Caco-2 (cell line): ENCODE measurements around the gene PAK6. TPM values are rescaled to one million over a fixed set of nuclear protein-coding genes. Genes with fewer than 3 reads are reported as not detected.

Source experiments
- BruUV-seq: library from RNA; stranded (reverse); fragments of 400-500 nt; replicated peaks from 2 replicates; lab custom pipeline; 2021; lab: Mats Ljungman, UMichigan
- CTCF ChIA-PET: fragments of 300-600 bp; sonication (Branson Sonifier 250); formaldehyde crosslinking; loops from one replicate; lab custom pipeline; 2022; ENCODE audit warnings: antibody characterized with exemption; lab: Charles Lee
- POLR2A ChIA-PET: fragments of 300-600 bp; sonication (Branson Sonifier 250); formaldehyde crosslinking; loops from one replicate; lab custom pipeline; 2022; ENCODE audit warnings: antibody characterized with exemption; lab: Charles Lee
- DNase-seq, 2 experiments: peaks; one replicate each; pipeline versions ENCODE4 v3.0.0 to v3.0.0-alpha.2; 2020 to 2022
- H3K27me3 ChIP-seq: replicated peaks from 2 replicates; pipeline ENCODE4 v1.6.0; 2011; ENCODE audit warnings: low read length; ENCODE audit not compliant: control insufficient read depth, insufficient read depth
- H3K36me3 ChIP-seq: 2 replicates; pipeline ENCODE4 v1.5.1; 2011; ENCODE audit warnings: low read length; ENCODE audit not compliant: control insufficient read depth, insufficient read depth
- H3K4me1 ChIP-seq: fragments of 250-450 bp; sonication (Bioruptor Pico); 2 replicates; pipeline ENCODE4 v1.5.1; 2020; ENCODE audit warnings: mild to moderate bottlenecking
- H3K4me3 ChIP-seq: 2 replicates; pipeline ENCODE4 v1.5.1; 2011; ENCODE audit warnings: low read depth, mild to moderate bottlenecking, control low read depth, low read length
- H3K9me3 ChIP-seq: fragments of 250-450 bp; sonication (Bioruptor Pico); 2 replicates; pipeline ENCODE4 v1.5.1; 2020; ENCODE audit warnings: mild to moderate bottlenecking, moderate library complexity
- H3K27ac Mint-ChIP-seq: one replicate; pipeline ENCODE4 v1.8.0; 2022; ENCODE audit warnings: mixed read lengths; ENCODE audit not compliant: unreplicated experiment
- H3K27me3 Mint-ChIP-seq: one replicate; pipeline ENCODE4 v1.8.0; 2022; ENCODE audit warnings: mixed read lengths; ENCODE audit not compliant: insufficient read depth, unreplicated experiment
- H3K36me3 Mint-ChIP-seq: one replicate; pipeline ENCODE4 v1.8.0; 2022; ENCODE audit warnings: mild to moderate bottlenecking, mixed read lengths; ENCODE audit not compliant: insufficient read depth, unreplicated experiment
- H3K4me1 Mint-ChIP-seq: one replicate; pipeline ENCODE4 v1.8.0; 2022; ENCODE audit warnings: low read depth, mixed read lengths; ENCODE audit not compliant: unreplicated experiment
- H3K4me3 Mint-ChIP-seq: one replicate; pipeline ENCODE4 v1.8.0; 2022; ENCODE audit warnings: mild to moderate bottlenecking, moderate library complexity, mixed read lengths; ENCODE audit not compliant: unreplicated experiment
- H3K9me3 Mint-ChIP-seq: one replicate; pipeline ENCODE4 v1.8.0; 2022; ENCODE audit warnings: mixed read lengths; ENCODE audit not compliant: unreplicated experiment
- intact Hi-C: fragments of 100-400 bp; cut with micrococcal nuclease; formaldehyde crosslinking; loops from one replicate; pipeline ENCODE4 v1.10.0; 2022; ENCODE audit not compliant: unreplicated experiment
- total RNA-seq: library from RNA; stranded (reverse); gene quantifications from 2 replicates; pipeline ENCODE4 v1.2.3, GENCODE V29; 2022
- TF ChIP-seq, protein P1 (sequence below), 2 experiments: fragments of 200-600 bp in 1 of 2; IDR thresholded peaks; 1 replicate in 1 of 2; 2 replicates in 1 of 2; pipeline versions ENCODE4 v1.5.1 to v1.8.0; 2011 to 2022; ENCODE audit warnings: antibody characterized with exemption in 1 of 2, control low read depth in 1 of 2, inconsistent platforms in 1 of 2, low read depth in 1 of 2, low read length in 1 of 2, mild to moderate bottlenecking in 1 of 2, moderate library complexity in 1 of 2; ENCODE audit not compliant: insufficient read depth in 1 of 2, severe bottlenecking in 1 of 2, unreplicated experiment in 1 of 2

The PAK6 gene
- total RNA-seq, 1 experiment from 2014 or later, result 20.7 TPM

DNA sequence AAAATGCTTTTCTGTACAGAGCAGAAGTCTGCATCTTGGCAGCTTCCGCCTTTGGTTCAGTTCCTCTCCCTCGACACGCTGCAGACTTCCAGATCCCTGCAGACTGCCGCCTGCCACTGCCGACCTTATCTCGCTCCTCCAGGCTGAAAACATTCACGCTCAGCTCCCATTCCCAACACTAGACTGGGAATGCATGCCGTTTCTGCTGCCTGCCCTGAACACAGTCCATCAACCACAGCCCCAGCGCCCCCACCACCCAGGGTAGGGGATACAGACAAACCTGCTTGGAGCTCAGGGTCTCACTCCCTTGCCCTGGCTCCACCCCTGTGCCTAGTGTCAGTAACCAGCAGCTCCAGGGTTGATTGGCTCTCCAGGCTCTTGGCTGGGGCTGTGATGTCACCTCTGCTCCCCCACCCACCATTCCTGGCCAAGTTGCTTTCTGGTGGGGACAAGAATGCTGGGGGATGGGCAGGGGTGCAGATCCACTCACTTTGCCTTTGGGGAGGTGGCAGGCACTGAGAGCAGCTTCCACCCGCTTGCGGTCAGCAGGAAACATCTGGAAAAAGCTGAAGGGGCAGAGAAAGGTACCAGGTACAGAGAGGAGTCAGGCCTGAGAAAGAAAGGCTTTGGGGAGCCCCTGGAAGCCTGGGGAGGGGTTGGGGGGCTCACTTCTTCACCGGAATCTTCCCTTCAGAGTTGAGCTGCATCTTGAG lies 62.8 kb downstream of the PAK6 start:
- Mint-ChIP-seq H3K4me3 (no peak overlapping the region), H3K9me3 (no peaks in the 10 kb centered on the region), H3K4me1 (peaks cover 5% of the 10 kb centered on the region), H3K36me3 (no peaks in the 10 kb centered on the region), H3K27ac (no peak overlapping the region), H3K27me3 (no peaks in the 10 kb centered on the region)
- ChIA-PET CTCF (interaction anchor here (0.6 to 1.6 kb wide), 5 partner anchors 8 to 234 kb away, joined by 3 to 11 read pairs (median 4); no protein-coding TSS in a partner anchor), POLR2A (no interaction called here)
- TF ChIP-seq, protein P1, sequence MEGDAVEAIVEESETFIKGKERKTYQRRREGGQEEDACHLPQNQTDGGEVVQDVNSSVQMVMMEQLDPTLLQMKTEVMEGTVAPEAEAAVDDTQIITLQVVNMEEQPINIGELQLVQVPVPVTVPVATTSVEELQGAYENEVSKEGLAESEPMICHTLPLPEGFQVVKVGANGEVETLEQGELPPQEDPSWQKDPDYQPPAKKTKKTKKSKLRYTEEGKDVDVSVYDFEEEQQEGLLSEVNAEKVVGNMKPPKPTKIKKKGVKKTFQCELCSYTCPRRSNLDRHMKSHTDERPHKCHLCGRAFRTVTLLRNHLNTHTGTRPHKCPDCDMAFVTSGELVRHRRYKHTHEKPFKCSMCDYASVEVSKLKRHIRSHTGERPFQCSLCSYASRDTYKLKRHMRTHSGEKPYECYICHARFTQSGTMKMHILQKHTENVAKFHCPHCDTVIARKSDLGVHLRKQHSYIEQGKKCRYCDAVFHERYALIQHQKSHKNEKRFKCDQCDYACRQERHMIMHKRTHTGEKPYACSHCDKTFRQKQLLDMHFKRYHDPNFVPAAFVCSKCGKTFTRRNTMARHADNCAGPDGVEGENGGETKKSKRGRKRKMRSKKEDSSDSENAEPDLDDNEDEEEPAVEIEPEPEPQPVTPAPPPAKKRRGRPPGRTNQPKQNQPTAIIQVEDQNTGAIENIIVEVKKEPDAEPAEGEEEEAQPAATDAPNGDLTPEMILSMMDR (IDR thresholded peaks at IDR 0.05; ENCODE audit: insufficient read depth in 1 of 2, low read depth in 1 of 2, low read length in 1 of 2, severe bottlenecking in 1 of 2, unreplicated experiment in 1 of 2), result no peak
- Histone ChIP-seq H3K9me3 (no peaks in the 10 kb centered on the region; the same call in 1 of the 2 replicates), H3K4me1 (peaks cover 4% of the 10 kb centered on the region), H3K27me3 (no peaks in the 10 kb centered on the region), H3K36me3 (no peaks in the 10 kb centered on the region), H3K4me3 (no peak overlapping the region)
- no TSS peak for BruUV-seq
- intact Hi-C loops, result no loop called here
- DNase-seq, result no peak

DNA sequence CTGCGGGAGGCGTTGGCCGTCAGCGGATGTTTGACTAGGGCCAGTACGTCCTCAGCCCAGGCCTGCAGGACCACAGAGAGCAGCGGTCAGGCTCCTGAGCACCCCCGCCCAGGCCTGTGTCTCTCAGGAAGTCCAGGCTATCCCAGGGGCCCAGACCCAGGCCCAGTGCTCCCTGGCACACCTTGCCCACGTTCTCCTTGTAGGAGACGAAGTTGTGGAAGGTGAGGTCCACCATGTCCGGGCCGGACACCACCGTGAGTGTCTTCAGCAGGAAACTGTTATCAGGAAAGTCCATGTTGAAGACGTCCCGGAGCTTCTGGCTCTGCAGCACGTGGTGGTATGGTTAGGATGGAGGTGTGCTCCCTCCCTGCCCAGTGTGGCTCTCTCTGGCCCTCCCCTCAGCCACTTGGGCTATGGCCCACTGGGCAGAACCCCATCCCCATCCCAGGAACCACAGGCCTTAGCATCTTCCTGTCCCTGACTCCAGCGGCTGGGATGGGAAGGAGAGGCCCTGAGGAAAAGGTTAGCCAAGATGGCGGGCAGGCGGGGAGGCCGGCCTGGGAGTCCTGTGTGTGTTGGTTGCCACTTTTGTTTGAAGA lies 63.5 kb downstream of the PAK6 start:
- H3K36me3 ChIP-seq, result no peaks in the 10 kb centered on the region
- Mint-ChIP-seq H3K9me3 (no peaks in the 10 kb centered on the region), H3K36me3 (no peaks in the 10 kb centered on the region), H3K4me3 (no peak overlapping the region), H3K4me1 (no peaks in the 10 kb centered on the region), H3K27me3 (no peaks in the 10 kb centered on the region), H3K27ac (no peak overlapping the region)
- intact Hi-C loops, result no loop called here
- TF ChIP-seq, protein P1 (IDR thresholded peaks at IDR 0.05; ENCODE audit: insufficient read depth in 1 of 2, low read depth in 1 of 2, low read length in 1 of 2, severe bottlenecking in 1 of 2, unreplicated experiment in 1 of 2), result no peak
- no peaks in the 10 kb centered on the region; the same call in 1 of the 2 replicates for H3K9me3 ChIP-seq
- no peaks in the 10 kb centered on the region for H3K27me3 ChIP-seq
- POLR2A ChIA-PET, result no interaction called here
- CTCF ChIA-PET, result interaction anchor here (1.5 to 1.6 kb wide), 3 partner anchors 7 to 18 kb away, joined by 4 to 11 read pairs (median 6); no protein-coding TSS in a partner anchor
- no peak for DNase-seq
- no TSS peak for BruUV-seq
- H3K4me1 ChIP-seq, result no peaks in the 10 kb centered on the region
- no peak overlapping the region for H3K4me3 ChIP-seq

DNA sequence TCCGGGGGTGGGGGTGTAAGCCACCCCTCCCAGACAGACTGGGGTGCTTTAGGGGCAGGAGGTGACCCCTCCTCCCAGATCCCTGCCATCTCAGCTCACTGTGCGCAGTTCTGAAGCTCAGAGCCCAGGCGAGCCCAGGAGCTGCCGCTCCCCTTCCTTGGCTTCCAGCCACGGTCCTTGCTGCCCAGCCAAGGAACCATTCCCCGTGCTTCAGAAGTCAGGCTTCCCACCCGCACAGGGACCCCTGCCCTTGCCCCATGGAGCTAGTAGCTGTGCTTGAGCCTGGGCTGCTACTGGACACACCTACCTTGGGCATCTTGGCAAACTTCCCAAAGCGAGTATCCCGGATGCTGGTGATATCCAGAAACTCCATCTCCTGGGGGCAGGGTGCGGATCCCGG lies 64.1 kb downstream of the PAK6 start:
- Histone ChIP-seq H3K27me3 (no peaks in the 10 kb centered on the region), H3K4me3 (no peak overlapping the region), H3K9me3 (no peaks in the 10 kb centered on the region; the same call in 1 of the 2 replicates), H3K4me1 (no peaks in the 10 kb centered on the region), H3K36me3 (no peaks in the 10 kb centered on the region)
- H3K9me3 Mint-ChIP-seq, result no peaks in the 10 kb centered on the region
- no peaks in the 10 kb centered on the region for H3K4me1 Mint-ChIP-seq
- DNase-seq, result no peak
- POLR2A ChIA-PET, result no interaction called here
- TF ChIP-seq, protein P1 (IDR thresholded peaks at IDR 0.05; ENCODE audit: insufficient read depth in 1 of 2, low read depth in 1 of 2, low read length in 1 of 2, severe bottlenecking in 1 of 2, unreplicated experiment in 1 of 2), result no peak
- intact Hi-C loops, result no loop called here
- no peak overlapping the region for H3K4me3 Mint-ChIP-seq
- CTCF ChIA-PET, result no interaction called here
- H3K36me3 Mint-ChIP-seq, result no peaks in the 10 kb centered on the region
- no peak overlapping the region for H3K27ac Mint-ChIP-seq
- BruUV-seq, result no TSS peak
- H3K27me3 Mint-ChIP-seq, result no peaks in the 10 kb centered on the region
